GM21737 (cell line): ENCODE results near the gene KCNC3.

Experiments used
- ATAC-seq: cut with Tn5 transposase; IDR thresholded peaks from one replicate; pipeline ENCODE4 v1.9.1; 2021; ENCODE audit warnings: mild to moderate bottlenecking, moderate library complexity; ENCODE audit not compliant: unreplicated experiment

Gene KCNC3

DNA sequence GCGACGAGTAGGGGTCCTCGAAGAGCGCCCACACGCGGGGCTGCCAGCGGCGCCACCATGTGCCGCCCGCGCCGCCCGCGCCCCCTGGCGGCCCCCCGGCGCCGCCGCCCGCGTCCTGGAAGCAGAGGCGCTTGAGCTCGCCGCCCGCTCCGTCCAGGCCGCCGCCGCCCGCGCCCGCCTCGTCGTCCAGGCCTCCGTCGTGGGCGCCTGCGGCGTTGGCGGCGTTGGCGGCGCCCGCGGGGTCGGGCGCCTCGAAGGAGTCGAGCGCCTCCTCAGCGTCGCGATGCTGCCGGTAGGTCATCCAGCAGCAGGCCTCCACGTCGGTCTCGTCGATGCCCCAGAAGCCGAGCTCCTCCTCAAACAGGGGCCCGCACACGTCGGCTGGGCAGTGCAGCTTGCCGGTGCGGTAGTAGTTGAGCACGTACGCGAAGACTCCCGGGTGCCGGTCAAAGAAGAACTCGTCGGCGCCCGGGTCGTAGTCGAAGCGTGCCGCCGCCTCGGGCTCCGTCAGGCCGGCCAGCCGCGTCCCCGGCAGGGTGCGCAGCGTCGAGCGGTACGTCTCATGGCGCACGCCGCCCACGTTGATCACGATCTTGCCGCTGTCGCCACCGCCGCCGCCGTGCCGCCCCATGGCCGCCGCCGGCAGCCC, 829 bp downstream of the KCNC3 start:
- ATAC-seq, result no peak

DNA sequence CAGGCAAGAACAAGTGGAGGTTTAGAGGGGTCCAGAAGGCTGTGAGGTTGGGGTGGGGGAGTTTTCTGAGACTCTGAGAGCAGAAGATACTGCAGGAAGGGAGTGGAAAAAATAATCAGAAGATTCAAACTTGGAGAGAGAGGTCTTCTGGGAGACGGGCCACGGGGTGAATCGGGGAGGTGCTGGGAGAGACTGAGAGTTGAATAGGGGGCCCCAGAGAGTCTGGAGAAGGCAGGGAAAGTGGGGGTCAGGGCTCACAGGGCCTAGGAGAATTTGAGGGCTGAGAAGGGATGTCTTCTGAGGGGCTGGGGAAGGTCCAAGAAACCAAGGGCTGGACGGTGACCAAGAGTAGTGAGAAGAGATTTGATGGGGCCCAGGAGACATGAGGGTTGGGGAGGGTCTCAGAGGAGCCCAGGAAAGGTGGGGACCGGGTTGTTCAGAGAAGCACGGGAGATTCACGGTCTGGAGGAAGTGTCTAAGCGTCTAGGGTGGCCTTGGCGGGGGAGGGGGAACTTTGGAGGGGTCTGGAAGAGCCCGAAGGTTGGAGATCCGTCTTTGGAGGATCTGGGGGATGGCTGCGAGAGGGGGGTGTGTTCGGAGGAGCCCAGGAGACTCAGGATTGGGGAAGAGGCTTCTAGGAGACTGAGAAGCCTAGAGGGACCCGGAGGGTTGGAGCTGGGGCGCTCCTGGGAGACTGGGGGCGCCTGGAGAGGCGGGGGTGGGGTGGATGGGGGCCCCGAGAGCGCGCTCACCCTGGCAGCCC, 1.5 kb downstream of the KCNC3 start:
- no peak for ATAC-seq

DNA sequence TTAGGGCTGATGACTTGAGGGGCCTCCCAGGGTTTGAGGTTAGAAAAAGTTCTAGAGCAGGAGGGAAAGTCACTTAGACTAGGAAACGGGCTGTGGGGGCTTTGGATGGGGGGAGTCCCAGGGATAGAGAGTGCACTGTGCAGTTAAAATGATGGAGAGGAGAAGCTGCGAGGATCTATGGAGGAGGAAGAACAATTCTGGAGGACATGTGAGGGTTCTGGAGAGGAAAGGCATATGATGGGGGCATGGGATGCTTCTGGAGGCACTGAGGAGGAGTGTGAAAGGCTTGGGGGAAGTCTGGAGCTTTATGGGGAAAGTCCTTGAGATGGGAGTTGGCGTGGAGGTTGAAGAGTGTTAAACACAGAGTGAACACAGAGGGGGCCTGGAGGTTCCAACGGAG, 2.2 kb downstream of the KCNC3 start:
- no peak for ATAC-seq

DNA sequence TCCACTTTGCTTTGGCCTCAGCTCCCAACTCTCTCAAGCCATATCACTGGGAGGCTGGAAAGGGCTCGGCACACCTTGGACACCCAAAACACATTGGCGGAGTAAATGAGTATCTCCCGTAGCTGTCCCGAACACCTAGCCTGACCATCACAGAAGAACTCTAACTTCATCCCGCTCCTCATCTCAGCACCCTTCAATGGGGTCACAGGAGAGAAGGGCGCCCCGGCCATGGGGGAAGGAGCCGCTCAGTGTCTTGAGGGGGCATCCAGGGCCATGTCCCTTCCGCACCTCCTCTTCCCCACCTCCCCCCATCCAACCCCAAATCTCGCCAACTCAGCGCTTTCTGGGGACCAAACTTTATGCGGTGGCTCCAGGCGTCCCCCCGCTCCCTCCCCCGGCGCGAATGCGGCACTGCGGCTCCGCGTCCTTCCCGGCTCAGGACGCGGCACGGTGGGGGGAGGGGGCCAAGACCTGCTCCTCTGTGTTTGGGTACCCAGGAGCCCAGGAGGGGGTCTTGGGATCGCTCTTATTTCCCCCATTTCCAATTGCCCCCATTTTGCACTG, 3.0 kb downstream of the KCNC3 start:
- ATAC-seq, result no peak

DNA sequence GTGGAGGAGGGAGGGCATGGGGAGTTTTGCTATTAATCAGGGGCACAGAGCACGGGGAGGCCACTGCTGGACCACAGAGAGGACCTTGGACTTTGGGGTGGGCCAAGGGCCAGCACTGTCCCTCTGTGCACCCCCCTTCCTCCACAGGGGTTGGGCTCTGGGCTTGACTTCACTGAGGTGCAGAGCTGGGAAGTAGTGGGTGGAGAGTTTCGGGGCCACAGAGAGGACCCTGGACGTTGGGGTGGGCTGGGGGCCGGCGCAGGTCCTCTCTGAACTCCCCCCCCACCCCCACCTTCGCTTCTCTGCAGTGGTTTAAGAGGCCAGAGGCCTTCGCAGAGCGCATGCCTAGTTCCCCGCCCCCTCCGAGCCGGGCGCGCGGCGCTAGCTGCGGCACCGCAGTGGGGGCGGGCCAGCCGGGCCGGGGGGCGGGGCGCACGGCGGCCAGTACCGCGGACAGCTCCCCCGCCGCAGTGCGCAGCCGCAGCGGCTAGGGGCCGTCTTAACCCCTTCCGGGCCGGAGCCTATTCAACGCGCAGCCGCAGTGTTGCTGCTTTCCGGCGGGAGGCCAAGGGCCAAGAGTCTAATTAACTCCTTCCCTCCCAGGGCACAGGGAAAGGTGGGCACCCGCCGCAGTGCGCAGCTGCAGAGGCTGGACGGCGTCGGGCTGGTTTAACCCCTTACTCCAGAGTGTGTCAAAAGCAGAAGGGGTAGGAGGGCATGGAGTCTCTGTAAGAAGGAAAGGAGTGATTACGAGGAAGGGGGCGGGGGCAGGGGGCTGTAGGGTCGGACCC, 3.7 kb downstream of the KCNC3 start:
- no peak for ATAC-seq

DNA sequence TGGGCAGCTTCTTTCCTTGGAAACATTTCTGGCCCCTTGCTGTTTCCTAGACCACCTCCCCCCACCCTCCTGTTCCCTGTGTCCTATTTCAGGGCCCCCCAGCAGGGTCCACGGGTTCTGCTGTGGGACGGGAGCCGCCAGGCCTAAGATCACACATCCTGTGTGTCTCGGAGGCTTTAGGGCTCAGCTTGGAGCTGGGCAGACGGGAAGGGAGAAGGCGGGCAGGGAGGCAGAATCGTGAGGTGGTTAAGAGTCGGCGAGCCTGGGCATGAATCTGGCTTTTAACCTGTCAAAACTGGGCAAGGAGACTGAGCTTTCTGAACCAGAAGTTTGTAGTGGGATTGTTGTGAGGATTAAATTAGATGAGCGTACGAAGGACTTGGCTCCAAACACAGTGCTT, 4.8 kb downstream of the KCNC3 start:
- ATAC-seq, result no peak

DNA sequence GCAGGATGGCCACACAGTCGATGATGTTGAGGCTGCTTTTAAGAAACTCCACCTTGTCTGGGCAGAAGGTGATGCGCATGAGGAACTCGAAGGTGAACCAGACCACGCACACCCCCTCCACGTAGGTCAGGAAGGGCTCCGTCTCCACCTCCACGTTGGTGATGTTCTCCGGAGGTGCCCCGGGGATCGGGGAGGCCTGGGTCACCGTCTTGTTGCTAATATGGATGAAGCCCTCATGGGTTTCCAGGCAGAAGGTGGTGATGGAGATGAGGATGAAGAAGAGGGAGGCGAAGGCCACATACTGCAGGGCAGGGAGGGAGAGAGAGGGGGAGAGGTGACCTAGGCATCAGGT, 5.4 kb downstream of the KCNC3 start:
- no peak for ATAC-seq

DNA sequence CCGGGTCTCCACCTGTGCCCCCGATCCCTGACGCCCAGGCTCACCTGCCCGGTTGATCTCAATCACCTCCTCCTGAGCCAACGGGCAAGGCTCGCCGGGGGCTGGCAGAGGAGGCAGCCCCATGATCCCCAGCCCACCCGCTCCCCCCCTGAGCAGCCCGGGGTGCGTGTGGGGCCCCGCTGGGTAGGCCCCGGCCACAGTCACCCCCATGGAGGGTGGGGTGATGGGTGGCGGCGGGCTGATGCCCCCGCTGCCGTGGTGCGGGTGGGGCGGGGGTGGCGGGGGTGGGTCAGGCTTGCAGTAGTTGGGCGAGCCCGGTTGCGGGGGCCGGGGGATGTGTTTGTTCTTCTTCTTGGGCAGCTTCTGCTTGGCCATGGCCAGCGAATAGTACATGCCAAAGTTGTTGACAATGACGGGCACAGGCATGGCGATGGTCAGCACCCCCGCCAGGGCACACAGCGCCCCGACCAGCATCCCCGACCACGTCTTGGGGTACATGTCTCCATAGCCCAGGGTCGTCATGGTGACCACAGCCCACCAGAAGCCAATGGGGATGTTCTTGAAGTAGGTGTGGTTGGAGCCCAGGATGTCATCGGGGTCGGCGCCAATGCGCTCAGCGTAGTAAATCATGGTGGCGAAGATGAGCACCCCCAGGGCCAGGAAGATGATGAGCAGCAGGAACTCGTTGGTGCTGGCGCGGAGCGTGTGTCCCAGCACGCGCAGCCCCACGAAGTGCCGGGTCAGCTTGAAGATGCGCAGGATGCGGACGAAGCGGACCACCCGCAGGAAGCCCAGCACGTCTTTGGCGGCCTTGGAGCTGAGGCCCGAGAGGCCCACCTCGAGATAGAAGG, 6.0 kb downstream of the KCNC3 start:
- no peak for ATAC-seq

DNA sequence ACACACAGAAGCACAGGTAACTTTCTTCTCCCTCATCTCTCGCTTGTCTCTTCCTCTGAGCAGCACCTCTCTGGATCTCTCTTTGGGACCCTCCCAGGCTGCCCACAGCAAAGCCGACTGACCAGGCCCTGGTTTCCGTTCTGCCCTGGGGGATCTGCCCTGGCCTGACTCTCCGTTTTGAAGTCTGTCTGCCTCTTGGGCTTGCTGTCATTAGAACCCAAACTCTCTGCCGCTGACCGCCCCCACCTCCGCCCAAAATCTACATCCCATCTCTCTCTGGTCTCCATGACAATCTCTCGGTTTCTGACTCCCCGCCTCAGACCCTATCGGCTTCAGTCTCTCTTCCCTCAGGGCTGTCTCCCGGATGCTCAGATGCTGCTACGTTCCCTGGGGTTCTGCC, 6.9 kb downstream of the KCNC3 start:
- no peak for ATAC-seq

DNA sequence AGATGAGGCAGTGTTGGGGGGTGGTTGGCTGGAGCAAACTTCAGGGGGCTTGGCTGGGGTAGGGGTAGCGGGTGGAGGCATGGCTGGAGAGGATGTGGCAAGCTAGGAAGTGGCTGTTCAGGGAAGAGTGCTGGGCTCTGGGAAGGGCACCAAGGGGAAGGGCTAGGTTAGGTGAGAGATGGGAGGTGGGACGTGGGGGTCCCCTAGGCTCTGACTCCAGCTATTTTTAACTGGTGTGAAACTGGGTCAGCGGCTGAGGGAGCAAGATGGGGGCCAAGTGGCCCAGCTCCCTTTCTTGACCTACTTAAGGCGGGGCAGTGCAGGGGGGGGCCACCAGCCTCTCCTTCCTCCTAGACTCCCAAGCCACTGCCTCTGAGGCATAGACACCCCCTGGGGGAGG, 7.3 kb downstream of the KCNC3 start:
- ATAC-seq, result no peak

DNA sequence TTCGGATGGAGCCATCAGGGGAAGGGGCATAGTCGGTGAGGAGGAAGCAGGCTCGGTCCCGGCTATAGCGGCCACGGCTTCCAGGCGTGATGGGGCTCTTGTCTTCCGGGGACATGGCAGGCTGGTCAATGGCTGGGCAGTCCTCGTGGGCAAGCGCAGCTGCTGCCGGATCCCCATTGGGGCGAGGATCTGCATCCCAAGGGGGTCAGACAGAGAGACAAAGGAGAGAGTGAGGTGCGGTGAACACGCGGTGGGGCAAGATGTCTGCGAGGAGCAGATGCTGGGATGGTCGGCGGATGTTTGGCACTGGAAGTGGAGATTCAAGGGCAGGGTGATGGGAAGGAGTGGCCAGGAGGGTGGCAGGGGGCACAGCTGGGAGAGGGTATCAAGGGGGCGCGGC, 8.6 kb downstream of the KCNC3 start:
- ATAC-seq, result no peak

DNA sequence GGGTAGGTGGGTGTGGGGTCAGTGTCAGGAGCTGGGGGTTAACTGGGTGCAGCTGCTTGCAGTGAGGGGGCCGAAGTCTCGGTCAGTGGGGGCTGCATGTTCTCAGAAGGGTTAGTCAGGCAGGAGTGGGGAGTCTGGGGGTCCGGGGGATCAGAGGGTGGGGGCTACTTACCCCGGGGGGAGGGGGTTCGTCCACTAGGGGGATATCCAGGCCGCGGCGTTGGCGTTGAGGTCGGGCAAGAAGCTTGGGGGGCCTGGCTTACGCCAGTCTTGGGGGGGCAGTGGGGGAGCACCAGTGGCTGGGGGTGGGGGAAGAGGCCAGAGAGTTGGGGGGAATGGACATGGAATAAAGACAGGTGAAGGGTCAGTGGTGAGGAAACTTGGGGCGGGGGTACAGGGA, 9.1 kb downstream of the KCNC3 start:
- no peak for ATAC-seq

DNA sequence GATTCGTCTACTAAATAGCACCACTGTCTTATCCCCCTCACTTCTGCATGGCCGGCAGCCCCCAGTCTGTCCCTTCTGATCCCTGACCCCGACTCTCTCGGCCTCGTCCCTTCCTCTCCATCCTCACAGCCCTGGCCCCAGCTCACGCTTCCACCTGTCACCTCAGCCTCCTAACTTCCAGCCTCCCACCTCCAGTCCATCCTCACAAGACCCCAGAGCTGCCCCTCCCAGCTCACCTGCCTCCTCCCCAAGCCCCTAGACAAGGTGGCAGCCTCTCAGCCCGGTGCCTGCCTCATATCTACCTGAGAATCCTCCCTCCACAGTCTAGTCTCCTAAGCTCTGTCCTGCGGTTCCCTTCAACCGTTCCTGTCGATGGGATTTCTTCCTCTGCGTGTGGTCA, 10.0 kb downstream of the KCNC3 start:
- ATAC-seq, result no peak

DNA sequence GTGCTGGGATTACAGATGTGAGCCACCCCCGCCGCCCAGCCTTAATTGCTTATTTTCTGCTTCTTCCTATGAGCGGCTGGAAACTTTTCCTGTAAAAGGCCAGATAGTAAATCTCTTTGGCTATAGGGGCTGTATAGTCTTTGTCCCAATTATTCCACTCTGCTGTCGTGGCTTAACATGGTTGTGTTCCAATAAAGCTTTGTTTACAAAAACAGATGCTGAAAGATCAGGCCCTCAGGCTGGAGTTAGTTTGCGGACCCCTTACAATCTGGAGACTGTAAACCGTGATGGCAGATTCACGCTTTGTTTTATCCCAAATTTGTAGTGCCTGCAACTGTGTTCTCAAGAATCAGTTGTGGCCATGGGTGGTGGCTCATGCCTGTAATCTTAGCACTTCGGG, 10.7 kb downstream of the KCNC3 start:
- no peak for ATAC-seq

DNA sequence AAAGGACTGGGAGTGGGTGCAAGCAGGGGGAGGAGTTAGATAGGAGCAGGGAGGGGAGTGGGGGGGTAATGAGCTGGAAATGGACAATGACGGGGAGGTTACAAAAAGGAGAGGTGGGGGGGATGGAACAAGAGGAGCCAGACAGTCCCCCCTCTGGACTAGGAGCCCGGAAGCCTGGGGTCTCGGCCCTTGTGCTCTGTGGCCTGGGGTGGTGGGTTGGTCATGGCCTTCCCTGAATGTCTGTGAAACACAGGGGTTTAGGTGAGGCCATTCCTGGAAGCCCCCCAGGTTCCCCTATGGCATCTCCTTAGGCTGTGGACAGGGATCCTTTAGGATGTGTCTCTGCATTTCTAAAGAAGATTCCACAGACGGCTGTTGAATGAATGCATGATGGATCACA, 12.1 kb downstream of the KCNC3 start:
- no peak for ATAC-seq

DNA sequence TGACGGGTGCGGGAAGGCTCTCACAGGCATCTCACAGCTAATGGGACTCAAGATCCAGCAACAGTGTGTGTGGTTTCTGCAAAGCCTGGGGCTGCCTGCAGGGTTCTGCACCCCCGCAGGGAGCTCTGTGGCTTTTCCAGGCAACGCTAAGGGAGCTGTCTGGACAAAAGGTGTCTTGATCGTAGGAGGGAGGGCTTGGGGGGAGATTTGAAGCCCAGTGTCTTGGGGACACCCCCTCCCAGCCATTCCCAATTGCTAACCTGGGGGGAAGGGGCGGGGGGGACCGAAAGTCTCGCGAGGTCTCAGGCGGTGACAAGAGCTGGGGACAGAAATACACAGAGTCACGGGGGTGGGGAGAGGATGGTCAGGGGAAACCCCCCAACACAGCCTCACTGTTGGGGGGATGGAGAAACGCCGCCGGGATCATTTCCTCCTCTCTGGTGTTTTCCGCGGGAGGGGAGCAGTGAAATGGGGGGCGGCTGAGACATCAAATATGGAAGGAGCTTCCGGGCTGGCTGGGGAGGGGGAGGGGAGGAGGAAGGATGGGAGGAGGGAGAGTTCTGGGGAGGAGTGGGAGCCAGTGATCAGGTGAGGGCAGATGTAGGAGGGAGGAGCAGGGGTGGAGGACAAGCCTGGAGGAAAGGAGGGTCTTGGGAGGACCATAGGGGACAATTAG, 13.3 kb downstream of the KCNC3 start:
- no peak for ATAC-seq

DNA sequence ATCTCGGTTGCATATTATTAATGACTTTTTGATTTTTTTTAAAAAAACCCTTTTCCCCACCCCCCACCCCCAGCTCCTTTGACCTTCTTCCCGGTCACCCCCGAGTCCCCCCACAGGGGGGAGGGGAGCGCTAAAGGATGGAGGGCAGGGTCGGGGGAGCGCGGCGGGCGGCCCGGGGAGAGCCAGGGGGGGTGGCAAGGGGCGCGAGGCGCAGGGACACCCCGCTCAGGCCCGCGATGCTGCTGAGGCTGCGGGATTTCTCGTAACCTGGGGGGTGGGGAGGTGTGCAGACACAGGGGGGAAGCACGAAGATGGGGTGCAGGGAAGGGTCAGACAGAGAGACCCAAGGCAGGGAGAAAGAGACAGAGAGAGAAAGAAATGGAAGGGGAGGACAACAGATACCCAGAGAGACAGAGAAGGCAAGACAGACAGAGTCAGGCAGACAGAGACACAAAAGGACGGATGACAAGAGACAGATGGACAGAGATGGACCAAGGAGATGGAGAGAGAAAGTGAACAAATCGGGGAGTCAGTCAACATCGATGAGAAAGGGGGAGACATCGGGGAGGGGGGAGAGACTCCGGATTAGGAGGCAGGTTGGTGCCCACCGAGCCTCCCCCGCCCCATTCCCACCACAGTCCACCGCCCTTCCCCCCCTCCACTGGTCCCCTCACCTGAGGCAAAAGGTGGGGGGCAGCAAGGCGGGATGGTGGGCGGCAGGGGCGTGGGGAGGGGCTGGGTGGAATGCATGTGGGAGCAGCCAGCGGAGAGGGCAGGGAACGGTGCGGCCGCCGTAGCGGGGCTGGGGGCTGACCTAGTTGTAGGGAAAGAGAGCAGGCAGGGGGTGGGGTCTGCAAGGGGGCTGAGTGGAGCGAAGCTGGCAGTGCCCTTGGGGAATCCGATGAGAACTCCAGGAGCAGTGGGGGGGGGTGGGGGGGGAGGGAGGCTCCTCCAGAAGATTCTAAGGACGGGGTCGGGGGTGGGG, 14.2 kb downstream of the KCNC3 start:
- ATAC-seq, result no peak

DNA sequence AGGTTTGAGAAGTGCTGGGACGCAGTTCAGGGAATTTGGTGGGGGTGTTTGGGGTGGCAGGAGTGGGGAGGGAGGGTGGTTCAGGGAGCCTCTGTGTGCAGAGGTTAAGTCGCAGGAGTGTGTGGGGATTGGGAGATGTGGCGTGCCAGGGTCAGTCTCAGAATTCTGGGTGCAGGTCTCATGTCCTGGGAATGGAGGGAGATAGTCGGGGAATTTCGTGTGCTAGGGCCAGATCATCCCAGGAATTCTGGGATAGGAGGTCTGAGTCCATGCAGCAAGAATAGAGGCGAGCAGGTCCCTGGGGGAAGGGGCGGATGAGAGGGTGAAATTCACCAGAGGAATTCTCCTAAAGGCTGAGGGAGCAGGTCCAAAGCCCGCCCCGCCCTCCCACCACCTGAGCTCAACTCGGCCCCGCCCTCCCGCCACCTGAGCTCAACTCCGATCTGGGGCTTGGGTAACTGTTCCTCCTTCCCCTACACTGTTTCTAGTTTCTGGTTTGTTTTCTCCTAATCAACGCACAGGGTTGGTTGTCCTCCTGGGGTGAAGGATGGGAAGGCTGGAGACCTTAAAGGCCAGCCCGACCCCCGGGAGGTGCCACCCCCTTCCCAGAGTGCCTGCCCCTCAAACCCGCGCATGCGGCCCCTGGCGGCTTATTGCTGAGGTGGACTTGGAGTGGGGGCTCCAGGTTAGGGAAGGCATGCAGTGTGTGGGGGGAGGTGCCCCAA, 15.2 kb downstream of the KCNC3 start:
- no peak for ATAC-seq
